LoVo (cell line): ENCODE results near the gene CPNE5.
A peak's percentile ranks its signal among the peaks of the same experiment; 100 is the strongest.

Source experiments
- DNase-seq: peaks from one replicate; pipeline ENCODE4 v3.0.0-alpha.2; 2016; ENCODE audit warnings: low spot score

Gene CPNE5

GRCh38 chr6:36791521-36792135 lies 47.6 kb downstream of the CPNE5 start:
- DNase-seq, result no peak

GRCh38 chr6:36791085-36791484 lies 48.2 kb downstream of the CPNE5 start:
- no peak for DNase-seq

- DNase-seq, result no peak
Measured at GRCh38 chr6:36788768-36789167, 50.5 kb downstream of the CPNE5 start.

- DNase-seq, result no peak
Measured at GRCh38 chr6:36788186-36788585, 51.1 kb downstream of the CPNE5 start.

GRCh38 chr6:36787210-36787609 lies 52.0 kb downstream of the CPNE5 start:
- no peak for DNase-seq

- DNase-seq, result no peak
Measured at GRCh38 chr6:36786055-36786675, 53.1 kb downstream of the CPNE5 start.

- no peak for DNase-seq
Measured at GRCh38 chr6:36784376-36784636, 54.9 kb downstream of the CPNE5 start.

- DNase-seq, result no peak
Measured at GRCh38 chr6:36783603-36784375, 55.5 kb downstream of the CPNE5 start.

GRCh38 chr6:36781669-36782068 lies 57.6 kb downstream of the CPNE5 start:
- no peak for DNase-seq

- DNase-seq, result peak; percentile 16
Measured at GRCh38 chr6:36780442-36781177, 58.6 kb downstream of the CPNE5 start.

- DNase-seq, result no peak
Measured at GRCh38 chr6:36779227-36779626, 60.0 kb downstream of the CPNE5 start.

GRCh38 chr6:36777801-36778200 lies 61.4 kb downstream of the CPNE5 start:
- DNase-seq, result no peak

GRCh38 chr6:36776167-36776566 lies 63.1 kb downstream of the CPNE5 start:
- DNase-seq, result no peak

GRCh38 chr6:36774331-36774730 lies 64.9 kb downstream of the CPNE5 start:
- no peak for DNase-seq

- DNase-seq, result no peak
Measured at GRCh38 chr6:36772397-36772796, 66.8 kb downstream of the CPNE5 start.

- DNase-seq, result no peak
Measured at GRCh38 chr6:36771145-36771544, 68.1 kb downstream of the CPNE5 start.

- no peak for DNase-seq
Measured at GRCh38 chr6:36769676-36770499, 69.4 kb downstream of the CPNE5 start.

- DNase-seq, result no peak
Measured at GRCh38 chr6:36769183-36769675, 70.0 kb downstream of the CPNE5 start.

GRCh38 chr6:36766399-36766945 lies 72.8 kb downstream of the CPNE5 start:
- DNase-seq, result no peak

- DNase-seq, result peak; percentile 50
Measured at GRCh38 chr6:36765594-36766398, 73.4 kb downstream of the CPNE5 start.

GRCh38 chr6:36765190-36765589 lies 74.1 kb downstream of the CPNE5 start:
- no peak for DNase-seq
